ENCODE results near the gene EXOC1.
A peak's percentile ranks its signal among the peaks of the same experiment; 100 is the strongest.

EXOC1 gene

DNA sequence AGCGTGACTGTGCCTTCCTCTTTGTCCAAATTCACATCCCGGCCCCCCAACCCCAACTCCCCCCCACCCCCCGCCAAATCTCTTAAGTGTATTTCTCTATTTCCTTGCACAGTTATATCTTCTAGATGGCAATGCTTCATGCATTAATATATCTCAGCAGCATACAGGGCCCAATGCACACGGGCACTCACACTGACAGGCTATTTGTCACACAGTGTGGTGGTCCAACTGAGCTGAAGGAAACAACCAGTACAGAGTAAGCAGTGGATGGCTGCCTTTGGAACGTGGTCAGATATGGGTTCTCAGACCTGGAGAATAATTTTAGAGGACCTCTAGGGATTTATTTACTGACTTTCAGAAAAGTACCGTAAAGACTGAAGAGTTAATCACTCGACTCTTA, 681 bp downstream of the EXOC1 start:
- no peak for DNase-seq

DNA sequence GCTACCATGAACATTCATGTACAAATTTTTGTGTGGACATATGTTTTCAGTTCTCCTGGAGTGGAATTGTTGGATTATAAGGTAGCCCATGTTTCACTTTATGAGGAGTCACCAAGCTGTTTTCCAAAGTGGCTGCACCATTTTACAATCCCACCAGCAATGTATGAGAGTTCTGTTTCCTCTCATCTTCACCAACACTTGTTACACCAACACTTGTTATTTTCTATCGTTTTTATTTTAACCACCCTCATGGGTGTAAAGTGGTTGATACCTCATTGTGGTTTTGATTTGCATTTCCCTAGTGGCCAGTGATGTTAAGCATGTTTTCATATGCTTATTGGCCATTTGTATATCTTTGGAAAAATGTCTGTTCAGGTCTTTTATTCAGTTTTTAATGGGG, 4.1 kb downstream of the EXOC1 start:
- DNase-seq = no peak

DNA sequence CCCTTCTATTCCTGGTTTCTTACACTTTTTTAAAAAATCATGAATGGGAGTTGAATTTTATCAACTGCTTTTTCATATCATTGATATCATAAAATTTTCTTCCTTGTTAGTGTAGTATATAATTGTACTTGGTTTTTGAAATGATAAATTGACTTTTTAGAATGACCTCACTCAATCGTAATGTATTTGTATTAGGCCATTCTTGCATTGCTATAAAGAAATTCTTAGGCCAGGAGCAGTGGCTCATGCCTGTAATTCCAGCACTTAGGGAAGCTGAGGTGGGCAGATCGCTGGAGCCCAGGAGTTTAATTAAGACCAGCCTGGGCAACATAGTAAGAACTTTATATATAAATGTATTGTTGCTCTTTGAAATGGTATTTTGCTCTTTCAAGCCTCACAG, 6.3 kb downstream of the EXOC1 start:
- DNase-seq = no peak

DNA sequence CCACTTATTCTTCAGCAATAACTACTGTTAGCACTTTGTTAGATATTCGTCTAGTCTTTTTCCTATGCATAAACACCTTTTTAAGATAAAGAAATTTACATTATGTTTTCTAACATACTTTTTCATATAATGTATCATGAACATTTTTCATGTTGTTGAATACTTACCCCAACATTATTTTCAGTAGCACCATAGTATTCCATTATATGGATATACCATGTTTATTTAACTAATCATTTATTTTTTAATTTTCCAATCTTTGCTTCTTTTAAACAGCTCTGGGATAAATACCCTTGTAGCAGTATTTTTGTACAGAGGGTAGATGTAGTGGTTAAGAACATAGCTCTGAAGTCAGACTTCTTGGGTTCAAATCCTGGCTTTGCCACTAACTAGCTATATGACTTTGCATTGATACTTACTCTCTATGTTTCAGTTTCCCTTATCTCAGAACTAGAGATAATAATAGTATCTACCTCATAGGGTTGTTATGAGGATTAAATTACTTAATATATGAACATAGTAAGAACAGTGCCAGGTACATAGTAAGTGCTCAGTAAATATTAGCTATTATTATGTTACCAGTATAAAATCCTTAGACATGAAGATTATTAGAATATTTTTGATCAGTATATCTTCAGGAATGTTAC, 11.3 kb downstream of the EXOC1 start:
- no peak for DNase-seq

DNA sequence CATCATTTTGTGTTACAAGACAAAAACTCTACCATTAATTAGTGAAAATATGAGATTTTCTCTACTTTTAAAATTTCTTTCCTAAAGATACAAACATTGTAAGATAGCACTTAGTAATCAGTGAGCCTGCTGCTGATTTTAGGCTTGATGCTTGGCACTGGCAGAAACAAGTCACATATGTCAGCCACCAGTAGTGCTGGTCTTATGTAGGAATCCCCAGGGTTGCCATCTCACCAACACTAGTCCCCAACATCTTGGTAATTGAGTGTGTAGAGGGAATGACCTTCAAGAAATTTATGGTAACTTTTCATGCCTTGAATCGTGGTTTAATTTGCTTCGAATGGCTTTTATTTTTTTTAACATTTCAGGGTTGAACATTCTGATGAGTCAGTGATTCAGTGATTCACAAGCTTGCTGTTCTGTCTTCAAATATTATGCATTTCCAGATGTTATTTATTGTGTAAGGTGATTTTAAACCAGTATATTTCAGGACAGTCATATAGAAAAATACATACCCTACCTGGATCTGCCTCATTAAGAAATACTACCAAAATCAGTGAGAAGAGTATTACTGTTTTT, 11.9 kb downstream of the EXOC1 start:
- DNase-seq = no peak

DNA sequence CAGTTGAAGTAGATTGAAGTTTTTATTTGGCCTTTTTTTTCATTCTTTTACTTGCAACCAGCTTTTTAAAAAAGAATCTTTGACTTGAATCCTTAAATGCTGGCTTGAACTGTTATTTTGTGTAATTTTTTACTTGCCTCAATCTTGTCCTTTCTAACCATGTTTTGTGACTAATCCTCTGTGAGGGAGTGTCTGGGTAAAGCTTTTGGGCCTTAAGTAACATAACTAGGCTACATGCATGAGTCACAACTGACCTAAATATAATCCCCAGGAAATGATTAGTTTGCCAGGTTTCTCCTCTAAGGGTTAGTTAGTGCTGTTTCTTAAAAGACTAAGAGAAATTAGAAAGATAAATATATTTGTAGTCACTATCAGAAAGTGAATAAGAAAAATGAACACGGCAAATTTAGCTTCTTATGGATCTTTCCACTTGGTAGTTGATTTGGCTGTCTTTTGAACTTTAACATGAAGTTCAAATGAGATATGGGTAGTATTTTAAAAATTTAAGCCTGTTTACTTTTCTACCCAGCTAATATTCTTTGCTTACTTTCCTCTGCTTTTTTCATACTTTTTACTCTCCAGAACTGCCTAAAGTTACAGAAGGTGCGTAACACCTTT, 13.0 kb downstream of the EXOC1 start:
- no peak for DNase-seq

DNA sequence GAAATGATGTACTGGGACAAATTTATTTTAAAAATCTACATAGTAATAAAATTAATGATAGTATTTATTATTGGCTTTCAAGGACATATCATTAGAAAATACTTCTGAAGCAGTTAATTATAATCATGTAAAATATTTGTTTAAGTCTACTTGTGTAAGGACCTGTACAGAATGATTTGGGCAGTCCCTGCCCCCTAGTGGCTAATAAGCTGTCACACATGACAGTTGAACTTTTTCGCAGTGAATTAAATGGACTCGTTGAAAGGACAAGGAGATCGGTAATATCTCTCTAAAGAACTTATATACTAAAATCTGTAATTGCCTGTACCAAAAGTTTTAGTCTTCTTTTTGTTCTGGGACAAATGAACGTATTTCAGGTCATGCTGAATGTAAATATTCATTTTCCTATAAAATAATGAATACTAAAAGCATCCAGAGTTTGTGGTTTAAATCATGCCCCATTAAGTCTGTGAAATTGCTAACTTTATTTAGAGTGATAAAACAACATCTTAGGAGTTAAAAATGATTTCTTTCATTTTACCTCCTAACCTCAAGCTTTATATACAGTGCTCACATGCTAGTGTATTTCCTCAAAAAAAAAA, 13.6 kb downstream of the EXOC1 start:
- peak; percentile 30 for DNase-seq

DNA sequence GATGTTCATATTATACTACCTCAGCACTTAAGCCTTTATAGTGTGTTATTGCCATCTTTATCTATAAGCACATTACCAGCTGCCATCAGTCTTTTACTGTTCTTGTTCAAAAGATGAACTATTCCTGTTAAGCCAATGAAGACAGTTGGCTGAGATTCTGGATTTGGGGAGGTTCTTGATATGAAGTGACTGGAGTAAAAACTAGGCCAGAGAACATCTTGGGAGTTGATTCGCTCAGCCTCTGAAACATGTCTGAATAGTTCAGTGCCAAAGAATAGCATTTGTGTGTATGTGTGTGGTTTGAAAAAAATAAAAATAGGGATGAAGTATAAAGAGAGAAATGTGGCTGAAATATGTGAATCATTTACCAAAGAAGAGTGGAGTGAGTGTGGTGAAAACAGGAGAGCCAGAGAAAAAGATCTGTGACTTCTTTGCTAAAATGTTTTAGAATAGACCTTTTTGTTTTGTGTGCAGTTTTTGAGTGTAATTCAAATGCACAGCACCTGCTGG, 15.2 kb downstream of the EXOC1 start:
- DNase-seq = no peak

DNA sequence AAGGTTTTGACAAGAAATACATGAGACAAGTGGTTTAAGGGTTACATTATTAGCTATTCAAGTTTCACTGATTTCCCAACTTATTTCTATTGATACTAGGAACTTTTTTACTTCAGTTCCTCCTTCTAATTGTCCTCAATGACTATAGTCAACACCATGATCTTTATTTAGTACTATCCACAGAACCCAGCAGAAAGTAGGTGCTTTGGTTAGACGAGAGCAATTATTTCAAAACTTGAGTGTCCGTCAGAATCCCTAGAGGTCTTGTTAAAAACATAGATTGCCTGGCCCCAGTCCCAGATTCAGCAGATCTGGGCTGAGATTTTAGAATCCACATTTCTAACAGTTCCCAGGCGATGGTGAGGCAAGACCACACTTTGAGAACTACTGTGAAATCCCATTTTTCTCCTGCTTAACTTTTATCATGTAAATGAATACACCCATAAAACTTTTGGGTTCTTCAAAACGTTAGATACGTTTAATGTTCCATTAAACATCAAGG, 17.9 kb downstream of the EXOC1 start:
- no peak for DNase-seq

DNA sequence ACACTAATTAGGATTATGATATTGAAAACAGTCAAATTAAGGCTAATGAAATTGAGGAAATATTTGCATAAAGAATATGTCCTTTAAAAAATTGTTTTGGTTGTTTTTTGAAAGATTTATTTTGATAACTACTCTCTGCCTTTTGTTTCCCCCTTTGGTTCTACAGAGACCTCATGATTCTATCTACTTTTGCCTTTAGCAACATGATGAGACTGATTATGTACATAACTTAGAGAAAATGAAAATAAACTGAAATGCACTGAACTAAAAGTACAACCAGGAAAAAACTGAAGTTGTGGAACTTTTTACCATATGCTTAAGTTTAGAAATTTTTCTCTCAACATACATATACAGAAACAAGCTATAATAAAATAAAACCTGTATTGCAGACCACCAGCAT, 21.4 kb downstream of the EXOC1 start:
- no peak for DNase-seq

DNA sequence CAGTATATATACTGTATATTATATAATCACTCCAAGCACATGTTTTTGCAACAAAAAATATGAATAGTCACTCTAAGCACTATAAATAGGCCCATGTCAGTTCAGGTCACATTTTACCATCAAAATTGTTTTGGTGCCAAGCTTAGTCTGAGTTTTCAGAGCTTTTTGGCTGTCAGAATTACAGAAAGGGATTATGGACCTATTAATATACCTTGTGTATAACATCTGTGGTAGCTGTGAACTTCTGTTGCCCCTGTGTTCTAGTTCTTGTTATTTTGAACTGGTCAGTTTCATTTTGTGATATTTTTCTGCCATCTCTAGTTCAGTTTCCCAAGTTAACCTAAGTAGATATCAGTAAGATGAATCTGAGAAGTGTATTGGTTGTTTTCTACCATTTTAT, 22.9 kb downstream of the EXOC1 start:
- DNase-seq = no peak

DNA sequence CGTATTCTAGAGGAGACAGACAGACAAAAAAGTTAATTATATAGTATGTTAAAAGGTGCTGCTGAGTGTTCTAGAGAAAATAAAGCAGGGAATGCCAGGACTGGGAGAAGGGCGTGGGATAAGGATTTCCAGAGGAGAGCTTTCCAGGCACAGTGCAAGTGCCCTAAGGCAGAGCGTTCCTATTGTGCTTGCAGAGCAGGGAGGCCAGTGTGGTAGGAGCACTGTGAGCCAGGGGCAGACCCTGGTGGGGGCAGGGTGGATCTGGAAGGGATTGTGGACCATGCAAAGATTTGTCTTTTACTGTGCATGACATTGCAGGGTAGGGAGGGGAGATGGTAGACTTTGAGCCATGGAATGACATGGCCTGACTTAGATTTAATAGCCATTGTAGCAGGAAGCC, 25.8 kb downstream of the EXOC1 start:
- no peak for DNase-seq

DNA sequence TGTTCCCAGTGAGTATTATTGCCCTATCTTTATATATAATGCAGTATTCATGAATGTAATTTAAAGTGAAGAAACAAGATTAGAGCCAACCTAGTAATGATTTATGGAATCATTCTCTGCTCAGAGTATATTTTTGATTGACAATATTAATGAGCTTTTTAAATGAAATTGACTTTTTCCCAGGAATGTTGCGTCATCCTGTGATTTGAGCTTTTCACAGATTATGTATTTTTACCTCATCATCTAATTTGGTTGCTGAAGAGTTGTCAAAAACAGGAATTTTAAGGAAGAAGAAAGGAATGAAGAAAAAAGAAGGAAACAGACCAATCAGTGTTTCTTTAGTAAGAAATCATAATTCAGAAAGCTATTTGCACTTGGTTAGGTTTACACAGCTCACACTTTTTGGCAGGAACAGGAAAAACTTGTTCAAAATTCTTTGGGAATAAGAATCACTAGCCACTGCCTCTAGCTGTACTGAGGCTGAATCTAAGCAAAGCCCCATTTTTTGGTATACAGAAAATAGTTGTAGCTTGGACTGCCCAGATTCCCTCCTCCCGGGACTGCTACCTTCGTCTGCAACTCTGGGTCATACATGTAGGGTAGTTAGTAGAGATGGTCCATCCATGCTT, 27.3 kb downstream of the EXOC1 start:
- DNase-seq = no peak

DNA sequence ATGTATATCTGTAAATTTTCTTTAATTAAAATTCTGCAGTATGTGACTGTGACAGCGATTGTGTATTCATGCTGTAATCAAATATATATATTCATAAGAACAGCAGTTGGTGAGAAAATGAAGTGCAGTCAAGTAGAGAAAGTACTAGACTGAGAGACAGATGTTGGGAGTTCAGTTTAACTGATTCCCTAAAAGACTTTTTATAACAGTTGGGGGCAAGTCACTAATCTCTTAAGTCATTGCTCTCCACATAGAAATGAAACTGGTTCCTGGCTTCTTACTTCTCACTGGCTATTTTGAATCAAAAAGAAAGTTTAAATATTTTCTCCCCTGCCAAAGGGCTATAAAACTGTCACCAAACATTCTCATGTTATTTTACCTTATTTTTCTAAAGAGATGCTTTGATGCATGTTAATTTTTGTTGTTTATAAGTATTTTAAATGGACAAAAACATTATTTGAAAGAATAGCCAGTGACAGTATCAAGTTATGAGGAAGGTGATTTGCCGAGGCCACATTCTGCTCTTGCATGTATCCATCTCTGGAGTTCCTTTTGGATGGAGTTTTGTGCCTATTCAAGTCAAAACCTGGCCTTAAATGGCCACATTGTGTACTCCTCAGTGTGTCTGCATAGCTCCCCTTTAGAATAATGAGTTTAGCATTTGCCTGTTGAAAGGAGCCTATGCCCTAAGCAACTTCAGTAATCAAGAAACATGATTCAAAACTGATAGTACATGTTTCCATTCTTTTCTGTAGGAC, 30.8 kb downstream of the EXOC1 start:
- DNase-seq = no peak

DNA sequence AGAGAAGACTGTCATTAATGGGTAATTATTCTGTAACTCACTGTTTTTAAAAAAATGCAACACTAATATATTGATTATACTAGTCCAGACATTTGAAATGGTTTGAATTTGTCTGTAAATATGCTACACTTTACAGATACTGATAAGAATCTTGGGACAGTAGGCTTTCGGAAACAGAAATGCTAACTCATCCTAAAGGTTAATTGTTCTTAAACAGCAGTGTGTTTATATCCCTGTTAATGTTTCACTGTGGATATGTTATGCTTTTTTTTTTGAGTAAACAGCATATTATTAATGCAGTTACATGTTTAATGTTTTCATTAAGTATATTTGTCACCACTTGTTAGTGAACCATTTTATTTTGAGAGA, 31.4 kb downstream of the EXOC1 start:
- DNase-seq = no peak

DNA sequence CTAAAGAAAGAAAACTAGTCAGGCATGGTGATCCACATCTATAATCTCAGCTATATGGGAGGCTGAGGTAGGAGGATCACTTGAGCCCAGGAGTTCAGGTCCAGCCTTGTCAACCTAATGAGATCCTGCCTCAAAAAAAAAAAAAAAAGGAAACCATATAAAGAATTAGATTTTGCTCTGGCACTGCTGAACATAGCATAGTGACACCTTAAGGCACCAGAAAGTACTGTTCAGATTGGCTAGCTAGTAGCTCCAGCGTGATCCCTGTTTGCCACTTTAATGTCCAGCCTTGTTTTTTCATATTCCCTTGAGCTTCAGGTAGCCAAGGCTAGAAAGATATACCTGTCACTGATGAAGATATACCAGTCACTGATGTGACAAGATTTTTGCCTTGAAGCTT, 34.1 kb downstream of the EXOC1 start:
- DNase-seq = no peak

DNA sequence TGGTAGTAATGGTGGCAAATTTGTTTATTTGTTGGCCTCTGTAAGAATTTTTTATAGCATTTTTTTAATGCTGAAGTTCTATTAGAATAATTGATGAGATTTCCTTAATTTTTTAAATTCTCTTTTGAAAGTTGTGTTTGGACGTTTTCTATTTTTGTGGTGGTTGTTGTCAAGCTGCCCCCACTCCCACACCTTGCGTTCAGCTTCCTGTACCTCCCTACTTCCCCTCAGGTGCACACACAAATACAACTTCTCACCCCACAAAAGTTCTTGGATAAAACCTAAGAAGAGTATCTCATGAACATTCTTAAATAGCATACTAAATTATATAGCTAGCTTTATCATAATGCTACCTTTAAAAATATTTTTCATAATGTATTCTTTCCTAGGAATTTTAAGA, 38.7 kb downstream of the EXOC1 start:
- no peak for DNase-seq

DNA sequence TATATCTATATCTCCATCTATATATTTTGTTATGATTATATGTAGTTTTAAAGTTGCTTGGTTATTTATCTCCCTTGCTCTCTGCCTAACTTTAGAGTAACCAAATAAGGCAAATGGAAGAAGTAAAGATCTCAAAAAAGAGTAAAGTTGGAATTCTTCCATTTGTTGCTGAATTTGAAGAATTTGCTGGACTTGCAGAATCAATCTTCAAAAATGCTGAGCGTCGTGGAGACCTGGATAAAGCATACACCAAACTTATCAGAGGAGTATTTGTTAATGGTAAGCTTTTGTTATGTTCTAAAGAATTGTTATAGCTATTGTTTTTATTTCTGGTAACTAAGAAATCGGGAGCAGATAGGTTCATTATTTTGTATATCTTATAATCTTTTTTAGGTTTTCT, 43.2 kb downstream of the EXOC1 start:
- DNase-seq = no peak

DNA sequence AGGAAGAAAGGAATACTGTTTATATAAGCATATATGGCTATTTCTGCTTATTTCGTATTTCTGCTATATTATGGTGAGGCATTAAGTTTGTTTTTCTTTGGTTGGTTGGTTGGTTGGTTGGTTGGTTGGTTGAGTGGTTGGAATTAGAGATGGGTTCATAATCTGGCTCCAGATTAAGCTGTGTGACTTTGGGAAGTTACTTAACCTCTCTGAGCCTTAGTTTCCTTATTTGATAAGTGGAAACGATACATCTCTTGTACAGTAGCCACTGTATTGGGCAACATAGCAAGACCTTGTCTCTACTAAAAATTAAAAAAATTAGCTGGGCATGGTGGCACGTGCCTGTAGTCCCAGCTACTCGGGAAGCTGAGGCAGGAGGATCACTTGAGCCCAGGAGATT, 49.2 kb downstream of the EXOC1 start:
- DNase-seq = no peak

DNA sequence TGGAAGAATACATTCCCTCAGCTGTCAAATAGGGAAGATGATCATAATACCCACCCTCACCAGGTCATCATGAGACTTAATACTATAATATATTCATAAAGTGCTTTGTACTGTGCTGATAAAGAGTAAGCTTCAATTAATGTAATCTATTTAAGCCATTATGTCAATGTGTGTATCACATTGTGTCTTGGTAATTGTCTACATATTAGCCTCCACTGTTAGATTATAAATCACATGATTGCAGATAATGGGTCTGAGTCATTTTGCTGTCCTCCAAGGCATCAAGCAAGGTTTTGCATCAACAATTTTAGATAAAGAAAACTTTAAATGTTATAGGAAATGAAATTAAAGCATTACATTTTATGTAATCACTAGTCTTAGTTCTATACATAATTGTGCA, 50.1 kb downstream of the EXOC1 start:
- DNase-seq = no peak

DNA sequence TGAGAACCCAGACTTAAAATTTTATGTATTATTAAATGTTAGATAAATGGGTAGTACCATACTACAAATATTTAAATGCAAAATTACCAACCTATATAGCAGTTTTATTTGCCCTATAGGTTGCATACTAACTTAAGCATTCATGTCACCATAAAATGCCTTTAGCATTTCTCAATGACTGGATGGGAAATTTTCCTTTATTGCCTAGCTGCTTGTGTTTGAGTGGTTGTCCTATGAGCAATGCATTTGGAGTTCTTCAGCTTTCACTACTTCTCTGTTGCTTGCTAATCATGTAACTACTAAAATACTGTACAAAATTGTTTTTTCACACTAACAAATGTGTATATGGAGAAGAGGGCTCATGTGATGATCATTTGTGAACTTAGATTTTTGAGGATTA, 51.1 kb downstream of the EXOC1 start:
- DNase-seq = no peak

DNA sequence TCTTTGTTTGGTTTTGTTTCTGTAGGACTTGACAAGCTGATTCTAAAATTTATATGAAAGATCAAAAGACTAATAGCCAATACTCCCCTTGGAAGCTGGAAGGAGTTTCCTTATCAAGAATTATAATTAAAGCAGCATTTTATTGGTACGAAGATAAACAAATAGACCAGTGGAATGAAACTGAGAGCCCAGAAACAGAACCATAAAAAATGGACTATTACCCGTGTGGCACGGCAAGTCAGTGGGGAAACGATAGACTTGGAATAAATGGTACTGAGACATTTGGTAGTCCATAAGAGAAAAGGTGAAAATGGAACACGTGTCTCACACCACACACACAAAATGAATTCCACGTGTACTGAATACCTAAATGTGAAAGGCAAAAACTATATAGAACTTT, 52.9 kb downstream of the EXOC1 start:
- no peak for DNase-seq

DNA sequence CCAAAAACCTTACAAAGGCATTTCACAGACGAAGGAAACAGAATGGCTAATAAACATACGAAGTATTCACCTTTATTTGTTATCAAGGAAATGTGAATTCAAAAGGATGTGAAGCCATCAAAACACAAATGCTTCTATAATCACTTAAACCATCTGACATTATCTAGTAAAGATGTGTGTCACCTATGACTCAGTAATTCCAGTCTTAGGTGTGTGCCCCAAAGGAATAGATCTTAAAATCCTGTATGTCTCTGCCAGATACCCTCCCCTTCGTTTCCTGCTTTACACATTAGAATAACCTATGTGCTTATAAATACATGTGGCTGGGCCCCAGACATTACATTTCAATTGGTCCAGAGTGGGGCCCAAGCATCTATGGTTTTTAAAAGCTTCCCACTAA, 53.5 kb downstream of the EXOC1 start:
- no peak for DNase-seq
